Erythroblast (primary cell): ENCODE measurements around the gene ISG20.

Experiments
- GATA1 ChIP-seq: IDR thresholded peaks from 2 replicates; pipeline ENCODE4 v1.6.1; 2011; ENCODE audit warnings: low read depth, mild to moderate bottlenecking, control low read depth, low read length, moderate library complexity
- POLR2A ChIP-seq: IDR thresholded peaks from 2 replicates; pipeline ENCODE4 v1.6.1; 2011; ENCODE audit warnings: mild to moderate bottlenecking, low read length

DNA sequence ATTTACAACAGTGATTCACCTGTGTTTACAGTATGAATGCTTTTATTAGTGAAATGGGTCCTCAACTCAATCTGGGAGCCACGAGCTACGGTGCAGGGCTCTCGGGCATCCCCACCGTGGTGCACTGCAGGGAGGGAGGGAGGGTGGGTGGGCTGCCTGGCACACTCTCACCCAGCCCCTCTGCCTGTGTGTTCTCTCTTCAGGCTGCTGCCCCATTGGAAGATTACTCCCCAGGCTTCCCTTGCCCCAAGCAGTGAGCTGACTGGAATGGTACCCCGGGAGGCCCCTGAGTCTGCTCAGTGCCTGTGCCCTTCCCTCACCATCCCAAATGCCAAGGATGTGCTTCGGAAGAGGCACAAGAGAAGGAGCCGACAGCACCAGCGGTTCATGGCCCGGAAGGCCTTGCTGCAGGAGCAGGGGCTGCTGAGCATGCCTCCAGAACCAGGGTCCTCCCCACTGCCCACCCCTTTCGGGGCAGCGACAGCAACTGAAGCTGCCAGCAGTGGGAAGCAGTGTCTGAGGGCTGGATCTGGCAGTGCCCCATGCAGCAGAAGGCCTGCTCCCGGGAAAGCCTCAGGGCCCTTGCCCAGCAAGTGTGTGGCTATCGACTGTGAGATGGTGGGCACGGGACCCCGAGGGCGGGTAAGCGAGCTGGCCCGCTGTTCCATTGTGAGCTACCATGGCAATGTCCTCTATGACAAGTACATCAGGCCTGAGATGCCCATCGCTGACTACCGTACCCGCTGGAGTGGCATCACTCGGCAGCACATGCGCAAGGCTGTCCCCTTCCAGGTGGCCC lies 12.7 kb upstream of the ISG20 start:
- no peak for TF ChIP-seq POLR2A
- TF ChIP-seq GATA1: no peak
